K562 treated with DMSO at 1 percent for 24 hours (cell line): ENCODE measurements around the gene RBMX2. TPM values are rescaled to one million over a fixed set of nuclear protein-coding genes. Genes with fewer than 3 reads are reported as not detected.

Experiments
- total RNA-seq: library from RNA; unstranded; fragments of 300-600 nt; gene quantifications from 2 replicates; pipeline ENCODE4 v1.2.3, GENCODE V29; 2022; ENCODE audit warnings: low read depth; ENCODE audit not compliant: insufficient read depth

Gene RBMX2
- 23.9 and 25.8 TPM in 2 replicates for total RNA-seq

GRCh38 chrX:130401415-130402207 lies at the start of gene RBMX2:
Gene RBMX2 (plus strand): TSS chrX:130401987. CDS start chrX:130402033, 46 bp downstream.

GRCh38 chrX:130385520-130385919 lies 16.3 kb upstream of the RBMX2 start, which contains the start of gene GPR119:
Gene GPR119 (minus strand): TSS chrX:130385674. CDS start chrX:130385447, 227 bp downstream.

Other genes with a start within 250 kb of the RBMX2 start
- gene AIFM1, start 236.1 kb upstream of the RBMX2 start, total RNA-seq: 79.2 and 82.7 TPM in 2 replicates
- 0.64 TPM in 1 of 2 replicates, not detected in the other for gene RAB33A, start 230.0 kb upstream of the RBMX2 start, total RNA-seq
- gene ZNF280C, start 133.1 kb upstream of the RBMX2 start, total RNA-seq: 2.0 and 2.4 TPM in 2 replicates
- gene SLC25A14, start 62.1 kb upstream of the RBMX2 start, total RNA-seq: 9.4 and 16.6 TPM in 2 replicates
- gene GPR119, start 16.3 kb upstream of the RBMX2 start, total RNA-seq: not detected in 2 replicates